ENCODE measurements around the gene TEN1.

DNA sequence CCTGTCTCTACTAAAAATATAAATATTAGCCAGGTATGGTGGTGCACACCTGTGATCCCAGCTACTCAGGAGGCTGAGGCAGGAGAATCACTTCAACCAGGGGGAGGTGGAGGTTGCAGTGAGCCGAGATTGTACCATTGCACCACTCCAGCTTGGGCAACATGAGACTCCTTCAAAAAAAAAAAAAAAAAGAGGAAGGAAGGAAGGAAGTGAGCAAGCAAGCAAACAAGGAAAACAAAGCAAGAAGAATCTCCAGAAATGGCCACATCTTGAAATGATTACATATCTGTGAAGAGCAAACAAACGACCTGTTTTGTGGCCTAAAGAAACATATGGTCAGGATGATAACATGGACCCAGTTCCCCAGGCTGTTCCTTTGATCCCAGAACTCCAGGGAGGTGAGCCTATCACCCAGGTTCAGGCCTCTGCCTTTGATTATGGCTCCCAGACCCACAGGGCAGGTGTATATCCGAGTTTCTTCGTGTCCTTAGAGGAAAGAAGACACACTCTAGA lies 9.0 kb upstream of the TEN1 start:
- TF ChIP-seq, protein P1, sequence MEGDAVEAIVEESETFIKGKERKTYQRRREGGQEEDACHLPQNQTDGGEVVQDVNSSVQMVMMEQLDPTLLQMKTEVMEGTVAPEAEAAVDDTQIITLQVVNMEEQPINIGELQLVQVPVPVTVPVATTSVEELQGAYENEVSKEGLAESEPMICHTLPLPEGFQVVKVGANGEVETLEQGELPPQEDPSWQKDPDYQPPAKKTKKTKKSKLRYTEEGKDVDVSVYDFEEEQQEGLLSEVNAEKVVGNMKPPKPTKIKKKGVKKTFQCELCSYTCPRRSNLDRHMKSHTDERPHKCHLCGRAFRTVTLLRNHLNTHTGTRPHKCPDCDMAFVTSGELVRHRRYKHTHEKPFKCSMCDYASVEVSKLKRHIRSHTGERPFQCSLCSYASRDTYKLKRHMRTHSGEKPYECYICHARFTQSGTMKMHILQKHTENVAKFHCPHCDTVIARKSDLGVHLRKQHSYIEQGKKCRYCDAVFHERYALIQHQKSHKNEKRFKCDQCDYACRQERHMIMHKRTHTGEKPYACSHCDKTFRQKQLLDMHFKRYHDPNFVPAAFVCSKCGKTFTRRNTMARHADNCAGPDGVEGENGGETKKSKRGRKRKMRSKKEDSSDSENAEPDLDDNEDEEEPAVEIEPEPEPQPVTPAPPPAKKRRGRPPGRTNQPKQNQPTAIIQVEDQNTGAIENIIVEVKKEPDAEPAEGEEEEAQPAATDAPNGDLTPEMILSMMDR (conservative IDR thresholded peaks at IDR 0.05; ENCODE audit: low read depth, low read length), result no peak
- no peak for TF ChIP-seq EZH2phosphoT487 (IDR thresholded peaks at IDR 0.05; ENCODE audit: borderline replicate concordance, low read length)
- no peak for TF ChIP-seq EZH2 (IDR thresholded peaks at IDR 0.05; ENCODE audit: low read length, unreplicated experiment)
